Endothelial cell (in vitro differentiated cells): ENCODE results near the gene SPA17. TPM values are rescaled to one million over a fixed set of nuclear protein-coding genes. Genes with fewer than 3 reads are reported as not detected.

Source experiments
- DNase-seq: peaks from one replicate; pipeline ENCODE4 v3.0.0; 2021; ENCODE audit warnings: low spot score
- H3K27ac Mint-ChIP-seq: one replicate; pipeline ENCODE4 v1.8.0; 2021; ENCODE audit warnings: mixed read lengths, inconsistent platforms; ENCODE audit not compliant: unreplicated experiment
- H3K27me3 Mint-ChIP-seq: one replicate; pipeline ENCODE4 v1.8.0; 2021; ENCODE audit warnings: mild to moderate bottlenecking, moderate library complexity, mixed read lengths, inconsistent platforms; ENCODE audit not compliant: unreplicated experiment
- H3K36me3 Mint-ChIP-seq: one replicate; pipeline ENCODE4 v1.8.0; 2021; ENCODE audit warnings: mild to moderate bottlenecking, low read depth, mixed read lengths, inconsistent platforms; ENCODE audit not compliant: unreplicated experiment
- H3K4me1 Mint-ChIP-seq: one replicate; pipeline ENCODE4 v1.8.0; 2021; ENCODE audit warnings: mild to moderate bottlenecking, mixed read lengths, inconsistent platforms; ENCODE audit not compliant: unreplicated experiment
- H3K4me3 Mint-ChIP-seq: one replicate; pipeline ENCODE4 v1.8.0; 2021; ENCODE audit warnings: mild to moderate bottlenecking, mixed read lengths, inconsistent platforms; ENCODE audit not compliant: unreplicated experiment
- H3K9me3 Mint-ChIP-seq: one replicate; pipeline ENCODE4 v1.8.0; 2021; ENCODE audit warnings: mixed read lengths, inconsistent platforms; ENCODE audit not compliant: unreplicated experiment
- total RNA-seq: library from RNA; stranded (reverse); fragmentation: NEBNext Ultra II Directional; extraction: Animal tissue kit (Norgen Biotek cat#: 25700); gene quantifications from one replicate; pipeline ENCODE4 v1.2.1, GENCODE V29; 2021; ENCODE audit not compliant: unreplicated experiment
- TF ChIP-seq, protein P1 (sequence below): fragments of 200-600 bp; sonication (generic); IDR thresholded peaks from one replicate; pipeline ENCODE4 v1.5.0; 2021; ENCODE audit warnings: antibody characterized with exemption; ENCODE audit not compliant: unreplicated experiment

Gene SPA17
- total RNA-seq, 1 donor from 2014 or later: 4.3 TPM

DNA sequence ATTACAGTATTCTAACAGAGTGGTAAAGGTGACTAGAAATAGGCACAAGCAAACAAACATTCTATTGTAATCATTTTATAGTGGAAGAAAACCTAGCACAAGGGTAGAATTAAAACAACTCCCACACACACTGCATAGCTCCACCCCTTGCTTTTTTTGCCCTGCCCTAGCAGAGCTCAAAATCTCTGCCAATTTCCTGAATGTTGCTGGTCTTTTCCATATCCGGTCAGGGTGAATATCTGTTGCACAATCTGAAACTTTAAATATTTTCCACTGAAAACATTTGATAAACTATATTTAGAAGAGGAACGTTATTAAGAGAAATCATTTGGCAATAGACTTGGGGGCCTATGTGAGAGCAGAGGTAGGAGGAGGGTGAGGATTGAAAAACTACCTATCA, 2.7 kb downstream of the SPA17 start:
- no peak overlapping the region for H3K4me3 Mint-ChIP-seq
- H3K27me3 Mint-ChIP-seq: no peaks in the 10 kb centered on the region
- TF ChIP-seq, protein P1, sequence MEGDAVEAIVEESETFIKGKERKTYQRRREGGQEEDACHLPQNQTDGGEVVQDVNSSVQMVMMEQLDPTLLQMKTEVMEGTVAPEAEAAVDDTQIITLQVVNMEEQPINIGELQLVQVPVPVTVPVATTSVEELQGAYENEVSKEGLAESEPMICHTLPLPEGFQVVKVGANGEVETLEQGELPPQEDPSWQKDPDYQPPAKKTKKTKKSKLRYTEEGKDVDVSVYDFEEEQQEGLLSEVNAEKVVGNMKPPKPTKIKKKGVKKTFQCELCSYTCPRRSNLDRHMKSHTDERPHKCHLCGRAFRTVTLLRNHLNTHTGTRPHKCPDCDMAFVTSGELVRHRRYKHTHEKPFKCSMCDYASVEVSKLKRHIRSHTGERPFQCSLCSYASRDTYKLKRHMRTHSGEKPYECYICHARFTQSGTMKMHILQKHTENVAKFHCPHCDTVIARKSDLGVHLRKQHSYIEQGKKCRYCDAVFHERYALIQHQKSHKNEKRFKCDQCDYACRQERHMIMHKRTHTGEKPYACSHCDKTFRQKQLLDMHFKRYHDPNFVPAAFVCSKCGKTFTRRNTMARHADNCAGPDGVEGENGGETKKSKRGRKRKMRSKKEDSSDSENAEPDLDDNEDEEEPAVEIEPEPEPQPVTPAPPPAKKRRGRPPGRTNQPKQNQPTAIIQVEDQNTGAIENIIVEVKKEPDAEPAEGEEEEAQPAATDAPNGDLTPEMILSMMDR: no peak
- H3K4me1 Mint-ChIP-seq: peaks cover 20% of the 10 kb centered on the region
- H3K27ac Mint-ChIP-seq: no peak overlapping the region
- peaks cover 4% of the 10 kb centered on the region for H3K36me3 Mint-ChIP-seq
- DNase-seq: no peak
- H3K9me3 Mint-ChIP-seq: no peaks in the 10 kb centered on the region

DNA sequence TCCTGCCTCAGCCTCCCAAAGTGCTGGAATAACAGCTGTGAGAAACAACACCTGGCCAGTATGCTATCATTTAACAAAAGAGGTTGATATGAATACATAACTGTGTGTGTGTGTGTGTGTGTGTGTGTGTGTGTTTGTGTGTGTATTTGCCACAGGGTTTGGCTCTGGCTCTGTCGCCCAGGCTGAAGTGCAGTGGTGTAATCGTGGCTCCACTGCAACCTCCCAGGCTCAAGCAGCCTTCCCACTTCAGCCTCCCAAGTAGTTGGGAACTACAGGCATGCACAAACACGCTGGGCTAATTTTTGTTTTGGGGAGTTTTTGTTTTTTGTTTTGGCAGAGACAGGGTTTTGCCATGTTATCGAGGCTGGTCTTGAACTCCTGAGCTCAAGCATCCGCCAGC, 4.7 kb downstream of the SPA17 start:
- Mint-ChIP-seq H3K4me3 (no peak overlapping the region), H3K27ac (no peak overlapping the region), H3K36me3 (peaks cover 13% of the 10 kb centered on the region), H3K4me1 (peaks cover 12% of the 10 kb centered on the region), H3K9me3 (no peaks in the 10 kb centered on the region), H3K27me3 (no peaks in the 10 kb centered on the region)
- TF ChIP-seq, protein P1: no peak
- no peak for DNase-seq

DNA sequence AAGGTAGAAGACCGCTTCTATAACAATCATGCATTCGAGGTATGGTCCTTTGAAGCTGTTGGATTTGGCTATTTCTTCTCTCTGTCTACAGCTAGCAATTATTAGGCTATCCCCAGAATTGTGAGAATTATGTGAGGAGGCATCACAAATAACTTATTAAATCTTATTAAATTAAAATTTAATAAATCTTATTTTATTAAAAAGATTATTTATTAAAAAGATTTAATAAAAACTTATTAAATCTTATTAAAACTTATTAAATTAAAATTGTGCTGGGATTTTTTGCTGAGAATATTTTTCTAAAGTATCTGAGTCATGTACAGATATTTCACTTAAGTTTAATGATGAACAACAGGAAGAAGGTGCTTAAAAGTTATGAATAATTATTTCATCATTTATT, 7.7 kb downstream of the SPA17 start:
- TF ChIP-seq, protein P1: no peak
- peaks cover 2% of the 10 kb centered on the region for H3K27me3 Mint-ChIP-seq
- DNase-seq: no peak
- peaks cover 16% of the 10 kb centered on the region for H3K36me3 Mint-ChIP-seq
- no peak overlapping the region for H3K27ac Mint-ChIP-seq
- H3K4me3 Mint-ChIP-seq: no peak overlapping the region
- H3K4me1 Mint-ChIP-seq: peaks cover 3% of the 10 kb centered on the region
- no peaks in the 10 kb centered on the region for H3K9me3 Mint-ChIP-seq

DNA sequence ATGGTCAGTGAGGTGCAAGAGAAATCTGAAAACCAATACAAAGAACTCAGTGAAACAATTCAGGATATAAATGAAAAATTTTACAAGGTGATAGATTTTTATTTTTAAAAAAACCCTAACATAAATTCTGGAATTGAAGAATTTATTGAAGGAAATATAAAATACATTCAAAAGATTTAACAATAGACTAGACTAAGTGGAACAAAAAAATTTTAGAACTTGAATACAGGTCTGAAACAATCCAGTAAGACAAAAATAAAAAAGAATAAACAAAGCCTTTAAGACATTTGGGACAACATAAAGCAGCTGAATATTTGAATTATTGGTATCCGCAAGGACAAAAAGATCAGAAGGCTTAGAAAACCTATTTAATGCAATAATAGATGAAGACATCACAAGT, 8.7 kb downstream of the SPA17 start:
- H3K9me3 Mint-ChIP-seq: no peaks in the 10 kb centered on the region

DNA sequence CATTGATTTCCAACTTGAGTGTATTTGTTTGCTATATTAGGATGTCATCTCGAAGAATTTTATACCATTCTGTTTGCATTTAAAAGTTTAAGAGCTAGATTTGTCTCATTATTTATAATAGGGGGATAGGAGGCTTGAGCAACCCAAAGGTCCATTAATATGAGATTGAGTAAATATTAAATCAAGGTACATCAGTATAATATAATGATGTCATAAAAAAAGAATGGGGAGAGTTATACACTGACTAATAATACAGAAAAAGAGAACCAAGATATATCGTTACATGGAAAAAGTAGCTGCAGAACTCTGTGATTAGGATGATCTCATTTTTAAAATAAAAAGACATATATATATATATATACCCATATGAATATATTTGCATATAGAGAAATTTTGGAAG, 19.4 kb downstream of the SPA17 start:
- TF ChIP-seq, protein P1: no peak
- H3K27ac Mint-ChIP-seq: no peak overlapping the region

More for the DNA sequence above, 8.7 kb downstream of the SPA17 start:
- Mint-ChIP-seq H3K36me3 (peaks cover 16% of the 10 kb centered on the region), H3K4me1 (no peaks in the 10 kb centered on the region), H3K27me3 (peaks cover 2% of the 10 kb centered on the region), H3K27ac (no peak overlapping the region), H3K4me3 (no peak overlapping the region)
- TF ChIP-seq, protein P1: no peak
- DNase-seq: no peak

More for the DNA sequence above, 19.4 kb downstream of the SPA17 start:
- no peak overlapping the region for H3K4me3 Mint-ChIP-seq
- H3K27me3 Mint-ChIP-seq: peaks cover 1% of the 10 kb centered on the region
- H3K9me3 Mint-ChIP-seq: no peaks in the 10 kb centered on the region
- DNase-seq: no peak
- H3K4me1 Mint-ChIP-seq: no peaks in the 10 kb centered on the region
- H3K36me3 Mint-ChIP-seq: no peaks in the 10 kb centered on the region
